Measurements from ENCODE around the gene MRPL52.

DNA sequence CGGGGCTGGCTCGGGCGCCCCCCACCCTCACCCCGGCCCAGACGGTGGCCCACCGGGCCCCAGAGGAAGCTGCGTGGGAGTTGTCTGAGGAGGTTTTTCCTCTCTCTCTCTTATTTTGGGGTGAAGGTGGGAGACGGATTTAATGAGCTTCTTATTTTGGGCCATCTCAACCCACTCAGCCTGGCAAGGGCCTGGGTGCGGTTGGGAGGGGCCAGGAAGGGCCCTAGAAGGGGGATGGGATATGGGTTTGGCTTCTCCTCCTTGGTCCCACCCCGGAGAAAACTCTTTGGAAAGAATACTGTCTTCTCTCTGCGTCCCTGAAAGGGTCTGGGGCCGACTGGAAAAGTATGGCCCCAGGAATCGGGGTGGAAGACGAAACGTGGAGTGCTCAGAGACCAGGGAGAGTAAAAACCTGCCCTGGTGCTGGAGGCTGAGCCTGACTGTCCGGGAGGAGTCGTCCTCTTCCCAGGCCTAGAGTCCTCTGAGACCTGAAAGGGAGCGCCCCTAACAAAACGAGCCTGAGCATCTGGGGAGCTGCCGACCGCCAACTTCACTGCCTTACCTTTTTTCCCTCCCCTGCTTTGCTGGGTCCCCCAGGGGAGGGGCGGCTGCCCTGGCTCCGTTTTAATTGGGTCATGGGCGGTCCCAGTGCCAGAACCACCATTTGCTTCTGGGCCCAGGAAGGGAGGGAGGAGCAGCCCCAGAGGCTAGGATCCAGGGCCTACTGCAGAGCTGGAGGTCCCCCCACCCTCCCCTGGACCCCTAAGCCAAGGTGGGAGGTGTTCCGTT, 8.3 kb downstream of the MRPL52 start:
- TF ChIP-seq, protein P1, sequence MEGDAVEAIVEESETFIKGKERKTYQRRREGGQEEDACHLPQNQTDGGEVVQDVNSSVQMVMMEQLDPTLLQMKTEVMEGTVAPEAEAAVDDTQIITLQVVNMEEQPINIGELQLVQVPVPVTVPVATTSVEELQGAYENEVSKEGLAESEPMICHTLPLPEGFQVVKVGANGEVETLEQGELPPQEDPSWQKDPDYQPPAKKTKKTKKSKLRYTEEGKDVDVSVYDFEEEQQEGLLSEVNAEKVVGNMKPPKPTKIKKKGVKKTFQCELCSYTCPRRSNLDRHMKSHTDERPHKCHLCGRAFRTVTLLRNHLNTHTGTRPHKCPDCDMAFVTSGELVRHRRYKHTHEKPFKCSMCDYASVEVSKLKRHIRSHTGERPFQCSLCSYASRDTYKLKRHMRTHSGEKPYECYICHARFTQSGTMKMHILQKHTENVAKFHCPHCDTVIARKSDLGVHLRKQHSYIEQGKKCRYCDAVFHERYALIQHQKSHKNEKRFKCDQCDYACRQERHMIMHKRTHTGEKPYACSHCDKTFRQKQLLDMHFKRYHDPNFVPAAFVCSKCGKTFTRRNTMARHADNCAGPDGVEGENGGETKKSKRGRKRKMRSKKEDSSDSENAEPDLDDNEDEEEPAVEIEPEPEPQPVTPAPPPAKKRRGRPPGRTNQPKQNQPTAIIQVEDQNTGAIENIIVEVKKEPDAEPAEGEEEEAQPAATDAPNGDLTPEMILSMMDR (IDR thresholded peaks at IDR 0.05): no peak
- peak; percentile 65 for TF ChIP-seq POLR2AphosphoS5 (IDR thresholded peaks at IDR 0.05)
